IMR-90 (cell line): ENCODE results near the gene FDX1.

Source experiments
- CTCF ChIP-seq: conservative IDR thresholded peaks from 2 replicates; pipeline ENCODE4 v1.5.1; 2012; ENCODE audit warnings: mild to moderate bottlenecking, low read depth, low read length, improper control_type of control experiment
- ELK1 ChIP-seq: fragments of 150-350 bp; IDR thresholded peaks from 2 replicates; pipeline ENCODE4 v1.6.1; 2016; ENCODE audit warnings: low read depth, mild to moderate bottlenecking, low read length, moderate library complexity, borderline replicate concordance
- FOS ChIP-seq: fragments of 150-350 bp; IDR thresholded peaks from 2 replicates; pipeline ENCODE4 v1.6.1; 2016; ENCODE audit warnings: low read depth, low read length
- MXI1 ChIP-seq: IDR thresholded peaks from 2 replicates; pipeline ENCODE4 v1.6.1; 2012; ENCODE audit warnings: low read depth, mild to moderate bottlenecking, low read length, moderate library complexity, borderline replicate concordance
- POLR2A ChIP-seq: IDR thresholded peaks from 2 replicates; pipeline ENCODE4 v1.6.1; 2012; ENCODE audit warnings: mild to moderate bottlenecking, low read depth, low read length
- RAD21 ChIP-seq: IDR thresholded peaks from 2 replicates; pipeline ENCODE4 v1.6.1; 2012; ENCODE audit warnings: low read length, improper control_type of control experiment
- RFX5 ChIP-seq: IDR thresholded peaks from 2 replicates; pipeline ENCODE4 v1.8.0; 2012; ENCODE audit warnings: low read depth, mild to moderate bottlenecking, low read length, moderate library complexity
- SMC3 ChIP-seq: fragments of 150-350 bp; IDR thresholded peaks from 2 replicates; pipeline ENCODE4 v1.6.1; 2016; ENCODE audit warnings: low read depth, mild to moderate bottlenecking, antibody characterized with exemption, low read length, moderate library complexity
- USF2 ChIP-seq: fragments of 150-350 bp; IDR thresholded peaks from 2 replicates; pipeline ENCODE4 v1.6.1; 2017; ENCODE audit warnings: mild to moderate bottlenecking, antibody characterized with exemption, low read length, low read depth

- TF ChIP-seq CTCF (no peak), RFX5 (no peak), POLR2A (no peak), RAD21 (no peak), MXI1 (no peak), SMC3 (no peak), ELK1 (no peak), FOS (no peak), USF2 (no peak)
Measured at GRCh38 chr11:110392056-110392455, 37.7 kb upstream of the FDX1 start.
